Measurements from ENCODE around the gene GSTA4.

GRCh38 chr6:53028467-53028866, 33.4 kb upstream of the GSTA4 start:
- TF ChIP-seq CTCF (IDR thresholded peaks at IDR 0.05), result no peak
- no peak for TF ChIP-seq POLR2A (IDR thresholded peaks at IDR 0.05)
